ENCODE results near the gene B3GNT8. TPM values are rescaled to one million over a fixed set of nuclear protein-coding genes. Genes with fewer than 3 reads are reported as not detected.
"Not testable (repeated sequence)": the region's sequence is repeated elsewhere in the genome, so short reads cannot be mapped to it uniquely, and the experiment has no call there.

The B3GNT8 gene
- total RNA-seq, 2 experiments from 2014 or later = 4.3 to 5.4 TPM

GRCh38 chr19:41421973-41422372 is 5.2 kb downstream of the B3GNT8 start:
- CTCF ChIA-PET = no interaction called here

GRCh38 chr19:41421314-41421713 is 5.9 kb downstream of the B3GNT8 start:
- Mint-ChIP-seq H3K4me1 (peaks cover 10% of the 10 kb centered on the region), H3K27ac (no peak overlapping the region), H3K27me3 (no peaks in the 10 kb centered on the region), H3K9me3 (no peaks in the 10 kb centered on the region), H3K36me3 (ENCODE audit: low read depth) (peaks cover 25% of the 10 kb centered on the region), H3K4me3 (no peak overlapping the region)
- ChIA-PET POLR2A (no interaction called here), CTCF (no interaction called here)
- no peak for DNase-seq

More at GRCh38 chr19:41421973-41422372, 5.2 kb downstream of the B3GNT8 start:
- Mint-ChIP-seq H3K4me3 (no peak overlapping the region), H3K9me3 (no peaks in the 10 kb centered on the region), H3K27ac (no peak overlapping the region), H3K4me1 (peaks cover 16% of the 10 kb centered on the region), H3K36me3 (ENCODE audit: low read depth) (peaks cover 26% of the 10 kb centered on the region), H3K27me3 (no peaks in the 10 kb centered on the region)
- DNase-seq = no peak
- POLR2A ChIA-PET = no interaction called here

- Mint-ChIP-seq H3K27ac (no peak overlapping the region), H3K36me3 (ENCODE audit: low read depth) (peaks cover 26% of the 10 kb centered on the region), H3K9me3 (no peaks in the 10 kb centered on the region), H3K4me1 (peaks cover 6% of the 10 kb centered on the region), H3K27me3 (no peaks in the 10 kb centered on the region), H3K4me3 (no peak overlapping the region)
- POLR2A ChIA-PET = no interaction called here
- DNase-seq = no peak
- CTCF ChIA-PET = interaction anchor here (0.5 kb wide), 1 partner anchor 37 kb away, joined by 3 read pairs; no protein-coding TSS in a partner anchor
Observed at GRCh38 chr19:41420101-41420880, 6.9 kb downstream of the B3GNT8 start.

- CTCF ChIA-PET = no interaction called here
- POLR2A ChIA-PET = interaction anchor here (1.0 kb wide), 1 partner anchor 12 kb away, joined by 4 read pairs; no protein-coding TSS in a partner anchor
- Mint-ChIP-seq H3K36me3 (ENCODE audit: low read depth) (peaks cover 35% of the 10 kb centered on the region), H3K4me1 (no peaks in the 10 kb centered on the region), H3K9me3 (no peaks in the 10 kb centered on the region), H3K4me3 (no peak overlapping the region), H3K27ac (no peak overlapping the region), H3K27me3 (no peaks in the 10 kb centered on the region)
- no peak for DNase-seq
Observed at GRCh38 chr19:41416194-41416674, 10.9 kb downstream of the B3GNT8 start.

GRCh38 chr19:41415154-41415571 is 12.0 kb downstream of the B3GNT8 start:
- no peaks in the 10 kb centered on the region for H3K9me3 Mint-ChIP-seq
- H3K4me1 Mint-ChIP-seq = peaks cover under 1% of the 10 kb centered on the region
- DNase-seq = no peak
- CTCF ChIA-PET = no interaction called here
- no peak overlapping the region for H3K4me3 Mint-ChIP-seq
- POLR2A ChIA-PET = no interaction called here
- H3K27me3 Mint-ChIP-seq = no peaks in the 10 kb centered on the region
- H3K36me3 Mint-ChIP-seq (ENCODE audit: low read depth) = peaks cover 35% of the 10 kb centered on the region
- no peak overlapping the region for H3K27ac Mint-ChIP-seq

- H3K4me3 Mint-ChIP-seq = no peak overlapping the region
- ChIA-PET CTCF (no interaction called here), POLR2A (no interaction called here)
- H3K27ac Mint-ChIP-seq = no peak overlapping the region
- no peaks in the 10 kb centered on the region for H3K27me3 Mint-ChIP-seq
- H3K36me3 Mint-ChIP-seq (ENCODE audit: low read depth) = peaks cover 35% of the 10 kb centered on the region
- DNase-seq = no peak
- H3K9me3 Mint-ChIP-seq = no peaks in the 10 kb centered on the region
- peaks cover 6% of the 10 kb centered on the region for H3K4me1 Mint-ChIP-seq
Observed at GRCh38 chr19:41414461-41414860, 12.7 kb downstream of the B3GNT8 start.

GRCh38 chr19:41413947-41414346 is 13.2 kb downstream of the B3GNT8 start:
- H3K4me3 Mint-ChIP-seq = no peak overlapping the region
- no peak overlapping the region for H3K27ac Mint-ChIP-seq
- peaks cover 9% of the 10 kb centered on the region for H3K4me1 Mint-ChIP-seq
- no peaks in the 10 kb centered on the region for H3K27me3 Mint-ChIP-seq
- no peaks in the 10 kb centered on the region for H3K9me3 Mint-ChIP-seq
- peaks cover 32% of the 10 kb centered on the region for H3K36me3 Mint-ChIP-seq (ENCODE audit: low read depth)
- ChIA-PET POLR2A (no interaction called here), CTCF (no interaction called here)
- no peak for DNase-seq

- Mint-ChIP-seq H3K36me3 (ENCODE audit: low read depth) (peaks cover 28% of the 10 kb centered on the region), H3K27me3 (no peaks in the 10 kb centered on the region), H3K27ac (no peak overlapping the region), H3K4me3 (no peak overlapping the region), H3K9me3 (no peaks in the 10 kb centered on the region), H3K4me1 (peaks cover 9% of the 10 kb centered on the region)
- POLR2A ChIA-PET = no interaction called here
- CTCF ChIA-PET = no interaction called here
- no peak for DNase-seq
Observed at GRCh38 chr19:41412953-41413352, 14.2 kb downstream of the B3GNT8 start.

- ChIA-PET CTCF (no interaction called here), POLR2A (no interaction called here)
- Mint-ChIP-seq H3K27me3 (no peaks in the 10 kb centered on the region), H3K4me3 (no peak overlapping the region), H3K27ac (no peak overlapping the region), H3K4me1 (peaks cover 9% of the 10 kb centered on the region), H3K9me3 (no peaks in the 10 kb centered on the region), H3K36me3 (ENCODE audit: low read depth) (peaks cover 24% of the 10 kb centered on the region)
- no peak for DNase-seq
Observed at GRCh38 chr19:41411968-41412265, 15.3 kb downstream of the B3GNT8 start.

- Mint-ChIP-seq H3K27ac (no peak overlapping the region), H3K36me3 (ENCODE audit: low read depth) (peaks cover 23% of the 10 kb centered on the region), H3K4me1 (peaks cover 9% of the 10 kb centered on the region), H3K27me3 (no peaks in the 10 kb centered on the region), H3K4me3 (no peak overlapping the region), H3K9me3 (no peaks in the 10 kb centered on the region)
- DNase-seq = no peak
- POLR2A ChIA-PET = no interaction called here
- CTCF ChIA-PET = no interaction called here
Observed at GRCh38 chr19:41411100-41411967, 15.8 kb downstream of the B3GNT8 start.

GRCh38 chr19:41410336-41411054 is 16.7 kb downstream of the B3GNT8 start:
- peaks cover 22% of the 10 kb centered on the region for H3K36me3 Mint-ChIP-seq (ENCODE audit: low read depth)
- no peak for DNase-seq
- ChIA-PET POLR2A (interaction anchor here (1.4 kb wide), 1 partner anchor 28 kb away, joined by 3 read pairs; no protein-coding TSS in a partner anchor), CTCF (interaction anchor here (0.7 kb wide), 1 partner anchor 39 kb away, joined by 3 read pairs; no protein-coding TSS in a partner anchor)
- no peaks in the 10 kb centered on the region for H3K27me3 Mint-ChIP-seq
- H3K4me1 Mint-ChIP-seq = peaks cover 9% of the 10 kb centered on the region
- no peak overlapping the region for H3K4me3 Mint-ChIP-seq
- no peaks in the 10 kb centered on the region for H3K9me3 Mint-ChIP-seq
- H3K27ac Mint-ChIP-seq = no peak overlapping the region

GRCh38 chr19:41409288-41409687 is 17.9 kb downstream of the B3GNT8 start:
- Mint-ChIP-seq H3K36me3 (ENCODE audit: low read depth) (peaks cover 19% of the 10 kb centered on the region), H3K27me3 (no peaks in the 10 kb centered on the region), H3K27ac (no peak overlapping the region), H3K4me1 (peaks cover 9% of the 10 kb centered on the region), H3K9me3 (no peaks in the 10 kb centered on the region), H3K4me3 (no peak overlapping the region)
- DNase-seq = no peak
- CTCF ChIA-PET = no interaction called here
- POLR2A ChIA-PET = interaction anchor here (1.2 to 1.4 kb wide), 2 partner anchors 11 to 29 kb away, joined by 3 read pairs; no protein-coding TSS in a partner anchor

- CTCF ChIA-PET = interaction anchor here (1.6 kb wide), 1 partner anchor 21 kb away, joined by 3 read pairs; no protein-coding TSS in a partner anchor
- not testable (repeated sequence) for H3K9me3 Mint-ChIP-seq, H3K4me3 Mint-ChIP-seq, H3K4me1 Mint-ChIP-seq, DNase-seq, H3K27me3 Mint-ChIP-seq, H3K27ac Mint-ChIP-seq
- H3K36me3 Mint-ChIP-seq (ENCODE audit: low read depth) = peaks cover 16% of the 10 kb centered on the region
- POLR2A ChIA-PET = interaction anchor here (1.2 to 1.4 kb wide), 3 partner anchors 10 to 31 kb away, joined by 3 to 5 read pairs (median 3); partner anchors contain the start of gene DMAC2
Observed at GRCh38 chr19:41408846-41409245, 18.3 kb downstream of the B3GNT8 start.
